Stimulated activated naive CD4-positive, alpha-beta T cell (primary cell): ENCODE data around the gene CAMK2G.

Experiments
- DNase-seq, 6 experiments: peaks; one replicate each; lab custom pipeline; 2025; lab: John Stamatoyannopoulos, UW

Gene CAMK2G

DNA sequence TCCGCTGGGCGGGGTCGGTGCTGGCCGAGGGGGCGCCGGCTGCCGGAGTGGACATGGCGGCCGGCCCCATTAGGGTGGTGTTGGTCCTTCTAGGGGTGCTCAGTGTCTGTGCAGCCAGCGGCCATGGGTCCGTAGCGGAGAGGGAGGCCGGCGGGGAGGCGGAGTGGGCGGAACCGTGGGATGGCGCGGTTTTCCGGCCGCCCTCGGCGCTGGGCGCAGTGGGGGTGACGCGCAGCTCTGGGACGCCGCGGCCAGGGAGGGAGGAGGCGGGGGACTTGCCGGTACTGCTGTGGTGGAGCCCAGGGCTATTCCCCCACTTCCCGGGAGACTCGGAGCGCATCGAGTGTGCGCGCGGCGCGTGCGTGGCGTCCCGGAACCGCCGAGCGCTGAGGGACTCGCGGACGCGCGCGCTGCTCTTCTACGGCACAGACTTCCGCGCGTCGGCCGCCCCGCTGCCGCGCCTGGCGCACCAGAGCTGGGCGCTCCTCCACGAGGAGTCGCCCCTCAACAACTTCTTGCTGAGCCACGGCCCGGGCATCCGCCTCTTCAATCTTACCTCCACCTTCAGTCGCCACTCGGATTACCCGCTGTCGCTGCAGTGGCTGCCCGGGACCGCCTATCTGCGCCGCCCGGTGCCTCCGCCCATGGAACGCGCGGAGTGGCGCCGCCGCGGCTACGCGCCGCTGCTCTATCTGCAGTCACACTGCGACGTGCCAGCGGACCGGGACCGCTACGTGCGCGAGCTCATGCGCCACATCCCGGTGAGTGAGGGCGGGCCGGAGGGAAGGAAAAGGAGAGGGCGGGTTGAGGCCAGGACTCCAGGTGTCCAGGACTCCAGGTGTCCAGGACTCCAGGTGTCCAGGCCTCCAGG lies 101.8 kb downstream of the CAMK2G start:
- DNase-seq, result peak; percentile 67 to 91 (median 82)

GRCh38 chr10:73771722-73772280 lies 102.6 kb downstream of the CAMK2G start:
- peak in 3 of 6 experiments; percentile 62 to 81 (median 71) for DNase-seq

GRCh38 chr10:73769396-73769795 lies 105.0 kb downstream of the CAMK2G start:
- no peak for DNase-seq

DNA sequence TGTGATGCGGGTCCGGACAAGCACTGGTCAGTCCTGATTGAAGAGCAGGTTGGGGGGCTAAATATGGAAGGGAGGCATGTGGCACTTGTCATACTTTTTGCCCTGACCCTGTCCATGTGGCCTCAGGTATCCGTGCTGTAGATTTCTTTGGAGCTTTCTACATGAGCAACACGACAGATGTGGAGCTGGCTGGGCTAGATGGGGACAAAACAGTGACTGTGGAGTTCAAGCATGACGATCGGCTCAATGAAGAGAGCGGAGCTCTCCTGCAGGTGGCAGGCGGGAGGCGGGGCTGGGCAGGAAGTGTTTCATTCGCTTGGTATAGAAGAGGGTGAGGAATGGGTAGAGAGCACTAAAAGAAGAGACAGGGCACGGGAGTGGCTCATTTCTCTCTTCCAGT lies 105.5 kb downstream of the CAMK2G start:
- peak; percentile 49 to 75 (median 54) for DNase-seq

DNA sequence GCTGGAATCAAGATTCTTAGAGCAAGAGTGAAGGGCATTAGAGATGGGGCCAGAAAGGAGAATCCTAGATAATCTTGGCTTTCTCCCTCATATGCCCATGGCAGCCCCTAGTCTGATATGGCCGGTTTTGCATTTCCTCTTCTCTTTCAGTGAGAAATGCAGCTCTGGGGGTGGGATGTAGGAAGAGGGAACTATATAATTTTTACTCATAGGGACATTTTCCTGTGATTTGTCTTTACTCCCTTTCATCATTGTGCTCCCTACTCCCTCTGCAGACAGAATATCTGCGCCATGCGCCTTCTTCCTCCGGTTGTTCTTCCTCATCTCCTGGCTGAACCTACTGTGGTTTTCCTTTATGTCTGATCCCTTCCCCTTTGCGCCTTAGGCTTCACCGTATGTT lies 109.3 kb downstream of the CAMK2G start:
- DNase-seq, result no peak

DNA sequence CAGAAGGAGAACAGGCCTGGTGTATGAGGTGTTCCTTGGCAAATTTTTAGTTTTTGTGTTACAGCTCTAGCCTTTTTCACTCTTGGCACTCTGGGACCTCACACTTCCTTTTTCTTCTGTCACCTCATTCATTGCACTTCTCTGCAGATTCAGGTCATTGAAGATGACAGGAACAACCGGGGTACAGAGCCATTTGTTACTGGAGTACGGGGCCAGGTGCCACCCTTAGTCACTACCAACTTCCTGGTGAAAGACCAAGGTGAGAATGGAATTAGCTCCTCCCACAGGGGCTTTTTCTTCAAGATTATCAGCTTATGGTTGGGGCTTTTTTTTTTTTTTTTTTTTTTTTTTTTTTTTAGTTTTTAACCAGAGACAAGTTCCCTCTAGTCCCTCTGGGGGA lies 111.0 kb downstream of the CAMK2G start:
- no peak for DNase-seq

DNA sequence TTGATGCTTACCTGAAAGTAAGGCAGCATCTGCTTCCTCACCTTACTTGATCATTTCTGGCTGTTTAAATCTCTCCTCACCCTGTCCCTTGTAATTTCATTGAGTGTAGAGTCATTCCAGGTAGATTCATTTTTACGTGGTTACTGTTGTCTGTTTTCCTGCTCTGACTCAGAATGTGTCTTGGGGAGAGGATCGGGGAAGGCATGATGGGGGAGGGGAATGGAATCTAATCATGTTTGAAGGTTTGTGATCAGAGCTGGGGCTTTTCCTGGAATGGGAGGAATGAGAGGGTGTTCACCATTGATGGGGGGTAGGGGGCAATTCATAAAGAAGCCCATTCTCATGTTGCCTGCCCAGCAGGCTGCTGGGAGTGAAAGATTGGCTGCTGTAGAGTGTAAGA lies 111.4 kb downstream of the CAMK2G start:
- no peak for DNase-seq
